Measurements from ENCODE around the gene TMEM51.

DNA sequence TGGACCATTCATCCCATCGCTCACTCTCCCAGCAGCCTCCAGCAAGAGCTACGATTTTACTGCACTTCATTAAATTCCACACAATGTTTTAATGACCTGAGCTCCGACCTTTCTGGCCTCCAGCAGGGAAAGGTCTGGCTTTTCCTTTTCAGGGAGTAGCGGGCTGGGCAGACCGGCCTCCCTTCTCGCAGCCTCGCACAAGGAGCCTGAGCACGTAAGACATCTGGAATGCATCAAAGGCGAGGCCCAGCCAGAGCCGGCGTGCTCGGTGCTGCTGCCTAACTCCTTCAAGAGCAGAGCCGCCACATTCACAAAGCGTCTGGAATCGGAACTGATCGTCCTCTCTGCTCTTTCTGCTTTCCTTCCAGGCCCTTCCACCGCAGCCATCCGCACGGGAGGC lies 61.0 kb downstream of the TMEM51 start:
- TF ChIP-seq CHD1 (IDR thresholded peaks at IDR 0.05; ENCODE audit: low read depth, low read length) (no peak), EZH2 (IDR thresholded peaks at IDR 0.05; ENCODE audit: borderline replicate concordance, control insufficient read depth, low read depth, low read length) (no peak), FOS (IDR thresholded peaks at IDR 0.05; ENCODE audit: borderline replicate concordance, extremely low read depth, insufficient read length) (no peak), MTA3 (IDR thresholded peaks at IDR 0.05; ENCODE audit: borderline replicate concordance, low read length) (no peak), POLR2AphosphoS5 (IDR thresholded peaks at IDR 0.05; ENCODE audit: low read length) (no peak), JUND (IDR thresholded peaks at IDR 0.05; ENCODE audit: low read depth, low read length) (no peak), TAF1 (IDR thresholded peaks at IDR 0.05; ENCODE audit: borderline replicate concordance, low read depth, low read length) (no peak)
- TF ChIP-seq, protein P1, sequence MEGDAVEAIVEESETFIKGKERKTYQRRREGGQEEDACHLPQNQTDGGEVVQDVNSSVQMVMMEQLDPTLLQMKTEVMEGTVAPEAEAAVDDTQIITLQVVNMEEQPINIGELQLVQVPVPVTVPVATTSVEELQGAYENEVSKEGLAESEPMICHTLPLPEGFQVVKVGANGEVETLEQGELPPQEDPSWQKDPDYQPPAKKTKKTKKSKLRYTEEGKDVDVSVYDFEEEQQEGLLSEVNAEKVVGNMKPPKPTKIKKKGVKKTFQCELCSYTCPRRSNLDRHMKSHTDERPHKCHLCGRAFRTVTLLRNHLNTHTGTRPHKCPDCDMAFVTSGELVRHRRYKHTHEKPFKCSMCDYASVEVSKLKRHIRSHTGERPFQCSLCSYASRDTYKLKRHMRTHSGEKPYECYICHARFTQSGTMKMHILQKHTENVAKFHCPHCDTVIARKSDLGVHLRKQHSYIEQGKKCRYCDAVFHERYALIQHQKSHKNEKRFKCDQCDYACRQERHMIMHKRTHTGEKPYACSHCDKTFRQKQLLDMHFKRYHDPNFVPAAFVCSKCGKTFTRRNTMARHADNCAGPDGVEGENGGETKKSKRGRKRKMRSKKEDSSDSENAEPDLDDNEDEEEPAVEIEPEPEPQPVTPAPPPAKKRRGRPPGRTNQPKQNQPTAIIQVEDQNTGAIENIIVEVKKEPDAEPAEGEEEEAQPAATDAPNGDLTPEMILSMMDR (IDR thresholded peaks at IDR 0.05 in 2 of 3, conservative IDR thresholded peaks at IDR 0.05 in 1 of 3; ENCODE audit: control insufficient read depth in 2 of 3, extremely low read depth in 1 of 3, insufficient read depth in 1 of 3, low read depth in 3 of 3, low read length in 3 of 3): no peak
- TF ChIP-seq, protein P2, sequence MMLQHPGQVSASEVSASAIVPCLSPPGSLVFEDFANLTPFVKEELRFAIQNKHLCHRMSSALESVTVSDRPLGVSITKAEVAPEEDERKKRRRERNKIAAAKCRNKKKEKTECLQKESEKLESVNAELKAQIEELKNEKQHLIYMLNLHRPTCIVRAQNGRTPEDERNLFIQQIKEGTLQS (IDR thresholded peaks at IDR 0.05; ENCODE audit: borderline replicate concordance, extremely low read depth, low read depth, low read length): no peak
- TF ChIP-seq, protein P3, sequence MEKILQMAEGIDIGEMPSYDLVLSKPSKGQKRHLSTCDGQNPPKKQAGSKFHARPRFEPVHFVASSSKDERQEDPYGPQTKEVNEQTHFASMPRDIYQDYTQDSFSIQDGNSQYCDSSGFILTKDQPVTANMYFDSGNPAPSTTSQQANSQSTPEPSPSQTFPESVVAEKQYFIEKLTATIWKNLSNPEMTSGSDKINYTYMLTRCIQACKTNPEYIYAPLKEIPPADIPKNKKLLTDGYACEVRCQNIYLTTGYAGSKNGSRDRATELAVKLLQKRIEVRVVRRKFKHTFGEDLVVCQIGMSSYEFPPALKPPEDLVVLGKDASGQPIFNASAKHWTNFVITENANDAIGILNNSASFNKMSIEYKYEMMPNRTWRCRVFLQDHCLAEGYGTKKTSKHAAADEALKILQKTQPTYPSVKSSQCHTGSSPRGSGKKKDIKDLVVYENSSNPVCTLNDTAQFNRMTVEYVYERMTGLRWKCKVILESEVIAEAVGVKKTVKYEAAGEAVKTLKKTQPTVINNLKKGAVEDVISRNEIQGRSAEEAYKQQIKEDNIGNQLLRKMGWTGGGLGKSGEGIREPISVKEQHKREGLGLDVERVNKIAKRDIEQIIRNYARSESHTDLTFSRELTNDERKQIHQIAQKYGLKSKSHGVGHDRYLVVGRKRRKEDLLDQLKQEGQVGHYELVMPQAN (conservative IDR thresholded peaks at IDR 0.05): no peak

Measured in GM12878 (cell line).